Neural progenitor cell (in vitro differentiated cells): Measurements from ENCODE around the gene EIF3D.

Experiments used
- EZH2 ChIP-seq: fragments of 200-600 bp; sonication (generic); IDR thresholded peaks from 2 replicates; pipeline ENCODE4 v1.6.1; 2017; ENCODE audit warnings: antibody characterized with exemption, mild to moderate bottlenecking, moderate library complexity
- EZH2phosphoT487 ChIP-seq: fragments of 200-600 bp; sonication (generic); IDR thresholded peaks from 2 replicates; pipeline ENCODE4 v1.6.1; 2017; ENCODE audit warnings: antibody characterized with exemption
- TF ChIP-seq, protein P1 (sequence below): fragments of 200-600 bp; sonication (generic); IDR thresholded peaks from 2 replicates; pipeline ENCODE4 v1.5.1; 2017; ENCODE audit warnings: antibody characterized with exemption, mild to moderate bottlenecking

DNA sequence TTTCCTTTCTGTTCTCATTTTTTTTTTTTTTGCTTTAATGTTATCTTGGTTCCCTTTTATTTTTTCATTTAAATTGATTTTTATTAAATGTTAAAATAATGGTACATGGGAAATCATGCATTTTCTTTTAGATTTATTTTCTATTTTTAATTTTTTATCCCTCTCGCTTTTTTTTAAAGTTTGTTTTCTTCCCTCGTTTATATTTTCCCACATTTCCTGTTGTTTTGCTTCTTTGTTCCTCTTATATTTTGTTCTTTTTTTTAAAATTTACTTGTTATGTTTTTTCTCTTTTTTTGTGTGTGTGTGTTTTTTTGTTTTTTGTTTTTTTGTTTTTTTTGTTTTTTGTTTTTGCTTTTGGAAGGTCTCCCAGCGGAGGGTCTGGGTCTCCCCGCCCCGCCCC lies 34.9 kb upstream of the EIF3D start:
- TF ChIP-seq EZH2 = no peak
- TF ChIP-seq, protein P1, sequence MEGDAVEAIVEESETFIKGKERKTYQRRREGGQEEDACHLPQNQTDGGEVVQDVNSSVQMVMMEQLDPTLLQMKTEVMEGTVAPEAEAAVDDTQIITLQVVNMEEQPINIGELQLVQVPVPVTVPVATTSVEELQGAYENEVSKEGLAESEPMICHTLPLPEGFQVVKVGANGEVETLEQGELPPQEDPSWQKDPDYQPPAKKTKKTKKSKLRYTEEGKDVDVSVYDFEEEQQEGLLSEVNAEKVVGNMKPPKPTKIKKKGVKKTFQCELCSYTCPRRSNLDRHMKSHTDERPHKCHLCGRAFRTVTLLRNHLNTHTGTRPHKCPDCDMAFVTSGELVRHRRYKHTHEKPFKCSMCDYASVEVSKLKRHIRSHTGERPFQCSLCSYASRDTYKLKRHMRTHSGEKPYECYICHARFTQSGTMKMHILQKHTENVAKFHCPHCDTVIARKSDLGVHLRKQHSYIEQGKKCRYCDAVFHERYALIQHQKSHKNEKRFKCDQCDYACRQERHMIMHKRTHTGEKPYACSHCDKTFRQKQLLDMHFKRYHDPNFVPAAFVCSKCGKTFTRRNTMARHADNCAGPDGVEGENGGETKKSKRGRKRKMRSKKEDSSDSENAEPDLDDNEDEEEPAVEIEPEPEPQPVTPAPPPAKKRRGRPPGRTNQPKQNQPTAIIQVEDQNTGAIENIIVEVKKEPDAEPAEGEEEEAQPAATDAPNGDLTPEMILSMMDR = no peak
- TF ChIP-seq EZH2phosphoT487 = no peak
